ENCODE measurements around the gene RAB11FIP3. TPM values are rescaled to one million over a fixed set of nuclear protein-coding genes. Genes with fewer than 3 reads are reported as not detected.

RAB11FIP3 gene
- total and polyA plus RNA-seq, 2 of the 13 experiments (the other 11 are each of a cell fraction or from before 2014, with no cell fraction given) = 34.3 to 57.6 TPM

DNA sequence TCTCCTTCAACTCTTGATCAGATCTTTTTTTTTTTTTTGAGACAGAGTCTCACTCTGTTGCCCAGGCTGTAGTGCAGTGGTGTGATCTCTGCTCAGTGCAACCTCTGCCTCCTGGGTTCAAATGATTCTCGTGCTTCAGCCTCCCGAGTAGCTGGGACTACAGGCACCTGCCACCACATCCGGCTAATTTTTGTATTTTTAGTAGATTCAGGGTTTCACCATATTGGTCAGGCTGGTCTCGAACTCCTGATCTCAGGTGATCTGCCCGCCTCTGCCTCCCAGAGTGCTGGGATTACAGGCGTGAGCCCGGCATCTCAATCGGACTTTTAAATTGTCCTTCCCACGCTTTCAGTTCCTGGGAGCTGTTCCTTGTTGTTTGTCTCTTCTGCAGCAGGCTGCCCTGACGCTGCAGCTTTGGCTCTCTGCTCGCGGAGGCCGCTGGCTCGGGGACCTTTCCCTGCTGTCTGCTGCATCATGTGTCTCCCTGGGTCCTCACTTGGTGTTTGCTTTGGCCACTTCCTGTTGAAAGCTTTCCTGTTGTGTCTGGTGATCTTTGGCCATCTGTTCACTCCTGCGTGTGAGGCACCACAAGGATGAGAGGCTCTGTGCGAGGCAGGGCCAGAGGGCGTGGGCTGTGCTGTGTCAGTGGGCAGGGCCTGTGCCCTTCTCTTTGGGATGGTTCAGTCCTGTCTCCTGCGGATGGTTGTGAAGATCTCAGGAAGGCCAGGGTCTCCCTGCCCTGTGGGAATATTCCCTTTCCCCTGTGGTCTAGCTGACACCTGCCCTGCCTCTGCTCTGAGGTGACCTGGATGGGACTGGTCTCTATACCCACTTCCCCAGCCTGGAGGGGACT is 83.7 kb downstream of the RAB11FIP3 start (continued):
- TF ChIP-seq, protein P1, sequence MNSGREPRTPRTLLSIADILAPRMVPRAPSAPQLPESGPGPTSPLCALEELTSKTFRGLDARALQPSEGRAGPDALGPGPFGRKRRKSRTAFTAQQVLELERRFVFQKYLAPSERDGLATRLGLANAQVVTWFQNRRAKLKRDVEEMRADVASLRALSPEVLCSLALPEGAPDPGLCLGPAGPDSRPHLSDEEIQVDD (CRISPR knock-in tag; IDR thresholded peaks at IDR 0.05; ENCODE audit: borderline replicate concordance) = no peak
- no peak for TF ChIP-seq ZNF776 (CRISPR knock-in tag; IDR thresholded peaks at IDR 0.05)
- TF ChIP-seq SMARCC2 (IDR thresholded peaks at IDR 0.05) = no peak
- TF ChIP-seq SMAD9 (CRISPR knock-in tag; IDR thresholded peaks at IDR 0.05) = no peak
- TF ChIP-seq FOXK2 (IDR thresholded peaks at IDR 0.05) = peak; percentile 94
- TF ChIP-seq, protein P2, sequence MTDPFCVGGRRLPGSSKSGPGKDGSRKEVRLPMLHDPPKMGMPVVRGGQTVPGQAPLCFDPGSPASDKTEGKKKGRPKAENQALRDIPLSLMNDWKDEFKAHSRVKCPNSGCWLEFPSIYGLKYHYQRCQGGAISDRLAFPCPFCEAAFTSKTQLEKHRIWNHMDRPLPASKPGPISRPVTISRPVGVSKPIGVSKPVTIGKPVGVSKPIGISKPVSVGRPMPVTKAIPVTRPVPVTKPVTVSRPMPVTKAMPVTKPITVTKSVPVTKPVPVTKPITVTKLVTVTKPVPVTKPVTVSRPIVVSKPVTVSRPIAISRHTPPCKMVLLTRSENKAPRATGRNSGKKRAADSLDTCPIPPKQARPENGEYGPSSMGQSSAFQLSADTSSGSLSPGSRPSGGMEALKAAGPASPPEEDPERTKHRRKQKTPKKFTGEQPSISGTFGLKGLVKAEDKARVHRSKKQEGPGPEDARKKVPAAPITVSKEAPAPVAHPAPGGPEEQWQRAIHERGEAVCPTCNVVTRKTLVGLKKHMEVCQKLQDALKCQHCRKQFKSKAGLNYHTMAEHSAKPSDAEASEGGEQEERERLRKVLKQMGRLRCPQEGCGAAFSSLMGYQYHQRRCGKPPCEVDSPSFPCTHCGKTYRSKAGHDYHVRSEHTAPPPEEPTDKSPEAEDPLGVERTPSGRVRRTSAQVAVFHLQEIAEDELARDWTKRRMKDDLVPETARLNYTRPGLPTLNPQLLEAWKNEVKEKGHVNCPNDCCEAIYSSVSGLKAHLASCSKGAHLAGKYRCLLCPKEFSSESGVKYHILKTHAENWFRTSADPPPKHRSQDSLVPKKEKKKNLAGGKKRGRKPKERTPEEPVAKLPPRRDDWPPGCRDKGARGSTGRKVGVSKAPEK (CRISPR knock-in tag; IDR thresholded peaks at IDR 0.05; ENCODE audit: borderline replicate concordance) = peak; percentile 80; the same call in 1 of the 2 replicates
- no peak for TF ChIP-seq SP2 (CRISPR knock-in tag; IDR thresholded peaks at IDR 0.05)
- TF ChIP-seq, protein P3, sequence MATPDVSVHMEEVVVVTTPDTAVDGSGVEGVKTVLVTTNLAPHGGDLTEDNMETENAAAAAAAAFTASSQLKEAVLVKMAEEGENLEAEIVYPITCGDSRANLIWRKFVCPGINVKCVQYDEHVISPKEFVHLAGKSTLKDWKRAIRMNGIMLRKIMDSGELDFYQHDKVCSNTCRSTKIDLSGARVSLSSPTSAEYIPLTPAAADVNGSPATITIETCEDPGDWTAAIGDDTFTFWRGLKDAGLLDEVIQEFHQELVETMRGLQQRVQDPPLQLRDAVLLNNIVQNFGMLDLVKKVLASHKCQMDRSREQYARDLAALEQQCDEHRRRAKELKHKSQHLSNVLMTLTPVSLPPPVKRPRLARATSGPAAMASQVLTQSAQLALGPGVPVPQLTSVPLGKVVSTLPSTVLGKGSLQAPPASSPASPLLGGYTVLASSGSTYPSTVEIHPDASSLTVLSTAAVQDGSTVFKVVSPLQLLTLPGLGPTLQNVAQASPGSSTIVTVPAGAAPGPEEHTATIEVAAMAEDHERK (CRISPR knock-in tag; IDR thresholded peaks at IDR 0.05; ENCODE audit: low read depth) = no peak
- TF ChIP-seq HDAC2 (CRISPR knock-in tag; IDR thresholded peaks at IDR 0.05) = peak; percentile 99
- peak; percentile 78; the same call in 1 of the 2 replicates for TF ChIP-seq ZNF460 (CRISPR knock-in tag; IDR thresholded peaks at IDR 0.05; ENCODE audit: borderline replicate concordance)
- TF ChIP-seq NKX3-1 (CRISPR knock-in tag; IDR thresholded peaks at IDR 0.05) = no peak
- no peak for TF ChIP-seq KLF9 (CRISPR knock-in tag; IDR thresholded peaks at IDR 0.05; ENCODE audit: low read depth)
- TF ChIP-seq, protein P4, sequence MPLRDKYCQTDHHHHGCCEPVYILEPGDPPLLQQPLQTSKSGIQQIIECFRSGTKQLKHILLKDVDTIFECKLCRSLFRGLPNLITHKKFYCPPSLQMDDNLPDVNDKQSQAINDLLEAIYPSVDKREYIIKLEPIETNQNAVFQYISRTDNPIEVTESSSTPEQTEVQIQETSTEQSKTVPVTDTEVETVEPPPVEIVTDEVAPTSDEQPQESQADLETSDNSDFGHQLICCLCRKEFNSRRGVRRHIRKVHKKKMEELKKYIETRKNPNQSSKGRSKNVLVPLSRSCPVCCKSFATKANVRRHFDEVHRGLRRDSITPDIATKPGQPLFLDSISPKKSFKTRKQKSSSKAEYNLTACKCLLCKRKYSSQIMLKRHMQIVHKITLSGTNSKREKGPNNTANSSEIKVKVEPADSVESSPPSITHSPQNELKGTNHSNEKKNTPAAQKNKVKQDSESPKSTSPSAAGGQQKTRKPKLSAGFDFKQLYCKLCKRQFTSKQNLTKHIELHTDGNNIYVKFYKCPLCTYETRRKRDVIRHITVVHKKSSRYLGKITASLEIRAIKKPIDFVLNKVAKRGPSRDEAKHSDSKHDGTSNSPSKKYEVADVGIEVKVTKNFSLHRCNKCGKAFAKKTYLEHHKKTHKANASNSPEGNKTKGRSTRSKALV (CRISPR knock-in tag; IDR thresholded peaks at IDR 0.05) = peak; percentile 73; the same call in 1 of the 2 replicates
- no peak for TF ChIP-seq LCORL (IDR thresholded peaks at IDR 0.05)
- peak; percentile 97 for TF ChIP-seq LCORL (CRISPR knock-in tag; IDR thresholded peaks at IDR 0.05)
- TF ChIP-seq SMARCE1 (IDR thresholded peaks at IDR 0.05; ENCODE audit: borderline replicate concordance) = no peak
- TF ChIP-seq PPARG (CRISPR knock-in tag; conservative IDR thresholded peaks at IDR 0.05) = peak; percentile 79; the same call in 1 of the 2 replicates
- peak; percentile 69; the same call in 1 of the 2 replicates for TF ChIP-seq SIN3A (IDR thresholded peaks at IDR 0.05; ENCODE audit: borderline replicate concordance, low read depth, low read length)
- peak; percentile 58; the same call in 1 of the 2 replicates for TF ChIP-seq TAF1 (CRISPR knock-in tag; IDR thresholded peaks at IDR 0.05)
- TF ChIP-seq ZNF160 (CRISPR knock-in tag; IDR thresholded peaks at IDR 0.05) = no peak
- TF ChIP-seq, protein P5, sequence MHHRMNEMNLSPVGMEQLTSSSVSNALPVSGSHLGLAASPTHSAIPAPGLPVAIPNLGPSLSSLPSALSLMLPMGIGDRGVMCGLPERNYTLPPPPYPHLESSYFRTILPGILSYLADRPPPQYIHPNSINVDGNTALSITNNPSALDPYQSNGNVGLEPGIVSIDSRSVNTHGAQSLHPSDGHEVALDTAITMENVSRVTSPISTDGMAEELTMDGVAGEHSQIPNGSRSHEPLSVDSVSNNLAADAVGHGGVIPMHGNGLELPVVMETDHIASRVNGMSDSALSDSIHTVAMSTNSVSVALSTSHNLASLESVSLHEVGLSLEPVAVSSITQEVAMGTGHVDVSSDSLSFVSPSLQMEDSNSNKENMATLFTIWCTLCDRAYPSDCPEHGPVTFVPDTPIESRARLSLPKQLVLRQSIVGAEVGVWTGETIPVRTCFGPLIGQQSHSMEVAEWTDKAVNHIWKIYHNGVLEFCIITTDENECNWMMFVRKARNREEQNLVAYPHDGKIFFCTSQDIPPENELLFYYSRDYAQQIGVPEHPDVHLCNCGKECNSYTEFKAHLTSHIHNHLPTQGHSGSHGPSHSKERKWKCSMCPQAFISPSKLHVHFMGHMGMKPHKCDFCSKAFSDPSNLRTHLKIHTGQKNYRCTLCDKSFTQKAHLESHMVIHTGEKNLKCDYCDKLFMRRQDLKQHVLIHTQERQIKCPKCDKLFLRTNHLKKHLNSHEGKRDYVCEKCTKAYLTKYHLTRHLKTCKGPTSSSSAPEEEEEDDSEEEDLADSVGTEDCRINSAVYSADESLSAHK (CRISPR knock-in tag; IDR thresholded peaks at IDR 0.05; ENCODE audit: borderline replicate concordance) = no peak
